ENCODE measurements around the gene RIN3.

RIN3 gene

DNA sequence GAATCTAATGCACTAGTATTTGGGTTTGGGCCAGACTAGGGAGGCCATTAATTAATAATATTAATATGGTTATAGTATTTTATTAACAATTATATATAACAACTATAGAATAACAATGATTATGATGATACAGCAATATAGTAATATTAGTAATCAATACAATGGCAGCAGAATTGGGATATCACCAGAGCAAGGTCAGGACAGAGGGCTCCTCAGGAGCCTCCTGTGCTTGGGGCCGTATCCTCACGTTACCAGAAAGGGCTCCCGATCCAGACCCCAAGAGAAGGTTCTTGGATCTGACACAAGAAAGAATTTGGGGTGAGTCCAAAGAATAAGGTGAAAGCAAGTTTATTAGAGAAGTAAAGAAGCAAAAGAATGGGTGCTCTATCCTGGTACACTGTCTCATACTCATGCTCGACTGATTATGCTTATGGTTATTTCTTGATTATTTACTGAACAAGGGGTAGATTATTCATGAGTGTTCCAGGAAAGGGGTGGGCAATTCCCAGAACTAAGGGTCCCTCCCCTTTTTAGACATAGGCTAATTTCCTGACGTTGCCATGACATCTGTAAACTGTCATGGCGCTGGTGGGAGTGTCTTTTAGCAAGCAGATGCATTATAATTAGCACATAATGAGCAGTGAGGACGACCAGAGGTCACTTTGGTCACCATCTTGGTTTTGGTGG lies 61.6 kb downstream of the RIN3 start:
- DNase-seq (ENCODE audit: low spot score): no peak

GRCh38 chr14:92575748-92576303 lies 62.2 kb downstream of the RIN3 start:
- DNase-seq (ENCODE audit: low spot score): no peak

- no peak for DNase-seq (ENCODE audit: low spot score)
These were observed 63.8 kb downstream of the RIN3 start for GRCh38 chr14:92577321-92577742.

GRCh38 chr14:92578511-92578910 lies 64.9 kb downstream of the RIN3 start:
- DNase-seq (ENCODE audit: low spot score): peak; percentile 35

DNA sequence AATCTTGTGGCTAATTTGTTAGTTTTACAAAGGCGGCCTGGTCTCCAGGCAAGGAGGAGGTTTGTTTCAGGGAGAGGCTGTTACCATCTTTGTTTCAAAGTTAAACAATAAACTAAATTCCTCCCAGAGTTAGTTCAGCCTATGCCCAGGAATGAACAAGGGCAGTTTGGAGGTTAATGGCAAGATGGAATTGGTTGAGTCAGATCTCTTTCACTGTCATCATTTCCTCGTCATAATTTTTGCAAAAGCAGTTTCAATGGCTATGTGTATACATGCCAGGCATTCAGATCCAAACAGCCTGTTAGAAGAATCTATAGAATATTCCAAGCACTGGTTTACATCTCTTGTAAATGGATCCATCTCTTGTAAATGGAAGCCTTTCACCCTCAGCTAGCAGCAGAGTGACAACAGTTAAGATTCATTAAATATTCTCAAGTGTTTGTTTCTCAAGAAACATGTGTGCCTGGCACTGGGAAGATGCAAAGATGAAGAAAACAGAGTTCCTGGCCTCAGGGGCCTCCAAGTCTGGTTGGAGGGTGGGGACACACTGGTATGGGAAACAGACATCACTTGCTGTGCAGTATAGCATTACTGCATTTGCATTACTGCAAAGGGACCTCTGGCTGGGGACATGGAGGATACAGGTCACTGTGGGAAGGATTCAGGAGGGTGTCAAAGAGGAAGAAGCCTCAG lies 65.8 kb downstream of the RIN3 start:
- DNase-seq (ENCODE audit: low spot score): no peak

DNA sequence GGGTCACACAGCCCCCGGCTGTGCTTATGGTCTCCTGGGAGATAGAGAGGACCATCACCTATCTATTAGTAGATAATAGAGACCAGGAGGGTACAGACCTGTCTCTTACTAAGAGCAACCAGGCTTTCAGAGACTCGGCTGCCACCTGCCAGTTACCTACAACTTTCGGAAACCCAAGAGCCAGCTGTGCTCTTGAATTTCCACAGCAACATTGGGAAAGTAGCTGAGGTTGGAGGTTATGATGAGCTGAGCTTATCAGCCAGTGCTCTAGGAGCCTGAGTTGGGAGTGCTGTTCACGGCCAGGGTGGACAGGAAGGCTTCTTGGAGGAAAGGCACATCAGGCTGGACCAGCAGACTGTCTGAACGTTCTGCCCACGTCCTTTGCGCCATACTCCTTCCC lies 67.6 kb downstream of the RIN3 start:
- no peak for DNase-seq (ENCODE audit: low spot score)

DNA sequence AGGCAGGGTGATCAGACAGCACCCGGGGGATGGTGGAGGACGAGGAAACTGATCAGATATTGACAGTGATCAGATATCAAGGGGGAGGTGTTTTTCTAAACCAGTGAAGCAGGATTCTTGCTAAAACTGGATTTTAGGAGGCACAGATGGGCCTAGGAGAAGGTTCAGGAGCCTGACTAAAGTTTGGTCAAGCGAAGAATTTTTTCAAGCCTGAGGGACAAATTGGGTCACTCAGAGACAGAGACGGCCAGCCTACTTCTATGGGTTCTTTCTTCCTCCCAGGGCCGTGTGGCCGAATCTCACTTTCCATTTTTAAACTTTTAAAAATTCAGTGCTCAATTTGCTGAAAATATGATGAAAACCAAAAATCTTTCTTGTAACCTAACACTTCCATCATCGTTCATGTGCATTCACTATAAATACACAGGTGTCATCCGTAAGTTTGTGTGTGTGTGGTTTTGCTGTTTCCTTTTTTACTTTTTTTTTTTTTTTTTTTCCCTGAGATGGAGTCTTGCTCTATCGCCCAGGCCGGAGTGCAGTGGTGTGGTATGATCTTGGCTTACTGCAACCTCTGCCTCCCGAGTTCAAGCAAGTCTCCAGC lies 68.5 kb downstream of the RIN3 start:
- DNase-seq (ENCODE audit: low spot score): no peak

- no peak for DNase-seq (ENCODE audit: low spot score)
These were observed 69.3 kb downstream of the RIN3 start for GRCh38 chr14:92582706-92583452.

- no peak for DNase-seq (ENCODE audit: low spot score)
These were observed 70.6 kb downstream of the RIN3 start for GRCh38 chr14:92584220-92584619.

DNA sequence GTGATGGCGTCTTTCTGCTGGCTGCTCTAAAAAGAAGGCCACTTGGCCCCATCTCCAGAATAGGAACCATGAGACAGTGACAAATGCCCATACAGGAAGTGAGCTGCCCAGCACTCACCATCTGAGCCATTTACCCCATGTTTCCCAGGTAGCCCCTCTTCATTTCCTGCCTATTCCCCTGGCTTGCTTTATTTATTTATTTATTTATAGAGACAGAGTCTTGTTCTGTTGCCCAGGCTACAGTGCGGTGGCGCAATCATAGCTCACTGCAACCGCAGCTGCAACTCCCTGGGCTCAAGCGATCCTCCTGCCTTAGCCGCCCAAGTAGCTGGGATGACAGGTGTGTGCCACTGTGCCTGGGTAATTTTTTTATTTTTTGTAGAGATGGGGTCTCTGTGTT lies 71.2 kb downstream of the RIN3 start:
- DNase-seq (ENCODE audit: low spot score): no peak

GRCh38 chr14:92585981-92586937 lies 72.7 kb downstream of the RIN3 start:
- peak; percentile 84 for DNase-seq (ENCODE audit: low spot score)

GRCh38 chr14:92586963-92587699 lies 73.5 kb downstream of the RIN3 start:
- DNase-seq (ENCODE audit: low spot score): no peak

DNA sequence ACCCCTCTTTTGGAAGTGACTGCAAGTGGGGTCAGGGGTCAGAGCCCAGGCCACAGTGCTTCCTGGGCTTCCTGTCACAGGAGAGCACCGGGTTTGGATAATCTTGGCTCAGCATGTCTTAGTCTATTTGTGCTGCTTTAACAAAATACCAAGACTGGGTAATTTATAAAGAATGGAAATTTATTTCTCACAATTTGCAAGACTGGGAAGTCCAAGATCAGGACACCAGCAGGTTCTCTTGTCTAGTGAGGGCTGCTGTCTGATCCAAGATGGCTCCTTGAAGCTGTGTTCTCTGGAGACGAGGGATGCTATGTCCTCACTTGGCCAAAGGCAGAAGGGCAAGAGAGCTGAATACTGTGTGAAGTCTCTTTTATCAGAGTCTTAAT lies 74.1 kb downstream of the RIN3 start:
- DNase-seq (ENCODE audit: low spot score): no peak

DNA sequence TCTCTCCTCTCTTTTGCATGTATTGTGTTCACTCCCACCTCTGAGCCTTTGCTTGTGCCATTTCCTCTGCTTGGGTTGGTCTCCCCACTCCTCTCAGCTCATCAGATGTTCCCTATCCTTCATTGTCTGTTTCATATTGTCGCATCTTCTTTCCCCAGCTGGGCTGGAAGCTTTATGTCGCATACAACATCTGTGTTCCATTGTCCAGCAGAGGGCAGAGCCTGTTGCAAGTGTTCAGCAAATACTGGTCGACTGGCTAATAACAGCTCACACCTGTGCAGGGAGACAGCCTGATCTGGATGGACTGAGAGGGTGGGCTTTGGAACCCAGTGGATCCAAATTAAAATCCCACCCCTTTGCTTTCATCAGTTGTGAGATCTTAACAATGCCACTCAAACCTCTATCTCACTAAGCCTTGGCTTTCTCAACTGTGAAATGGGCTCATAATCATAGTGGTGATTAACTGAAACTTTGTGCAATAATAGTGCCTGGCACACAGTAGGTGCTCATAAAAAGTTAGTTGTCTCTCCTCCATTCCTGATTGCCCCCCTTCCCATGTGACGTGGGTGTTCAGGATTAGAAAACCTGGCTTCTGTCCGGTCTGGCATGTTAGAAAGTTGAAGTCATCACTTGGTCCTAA lies 75.8 kb downstream of the RIN3 start:
- DNase-seq (ENCODE audit: low spot score): no peak

GRCh38 chr14:92590176-92590575 lies 76.6 kb downstream of the RIN3 start:
- DNase-seq (ENCODE audit: low spot score): no peak

DNA sequence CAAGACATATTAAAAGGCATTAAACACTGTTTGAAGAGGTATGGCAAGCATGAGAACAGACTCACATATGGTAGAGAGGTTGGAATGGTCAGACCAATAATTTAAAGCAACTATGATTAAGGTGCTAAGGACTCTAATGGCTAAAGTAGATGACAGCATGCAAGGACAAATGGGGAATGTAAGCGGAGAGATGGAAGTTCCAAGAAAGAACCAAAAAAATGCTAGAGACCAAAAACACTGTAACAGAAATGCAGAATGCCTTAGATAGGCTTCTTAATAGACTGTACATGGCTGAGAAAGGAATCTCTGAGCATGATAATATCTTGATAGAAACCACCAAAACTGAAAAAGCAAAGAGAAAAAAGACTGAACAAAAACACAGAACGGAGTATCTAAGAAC lies 77.4 kb downstream of the RIN3 start:
- DNase-seq (ENCODE audit: low spot score): no peak

- DNase-seq (ENCODE audit: low spot score): no peak
These were observed 77.8 kb downstream of the RIN3 start for GRCh38 chr14:92591346-92591745.

- DNase-seq (ENCODE audit: low spot score): no peak
These were observed 81.7 kb downstream of the RIN3 start for GRCh38 chr14:92595267-92595666.

- DNase-seq (ENCODE audit: low spot score): no peak
These were observed 82.8 kb downstream of the RIN3 start for GRCh38 chr14:92596331-92596907.
